ENCODE results near the gene OR2T27.
"Not testable (repeated sequence)": the region's sequence is repeated elsewhere in the genome, so short reads cannot be mapped to it uniquely, and the experiment has no call there.

Gene OR2T27, protein sequence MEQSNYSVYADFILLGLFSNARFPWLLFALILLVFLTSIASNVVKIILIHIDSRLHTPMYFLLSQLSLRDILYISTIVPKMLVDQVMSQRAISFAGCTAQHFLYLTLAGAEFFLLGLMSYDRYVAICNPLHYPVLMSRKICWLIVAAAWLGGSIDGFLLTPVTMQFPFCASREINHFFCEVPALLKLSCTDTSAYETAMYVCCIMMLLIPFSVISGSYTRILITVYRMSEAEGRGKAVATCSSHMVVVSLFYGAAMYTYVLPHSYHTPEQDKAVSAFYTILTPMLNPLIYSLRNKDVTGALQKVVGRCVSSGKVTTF

DNA sequence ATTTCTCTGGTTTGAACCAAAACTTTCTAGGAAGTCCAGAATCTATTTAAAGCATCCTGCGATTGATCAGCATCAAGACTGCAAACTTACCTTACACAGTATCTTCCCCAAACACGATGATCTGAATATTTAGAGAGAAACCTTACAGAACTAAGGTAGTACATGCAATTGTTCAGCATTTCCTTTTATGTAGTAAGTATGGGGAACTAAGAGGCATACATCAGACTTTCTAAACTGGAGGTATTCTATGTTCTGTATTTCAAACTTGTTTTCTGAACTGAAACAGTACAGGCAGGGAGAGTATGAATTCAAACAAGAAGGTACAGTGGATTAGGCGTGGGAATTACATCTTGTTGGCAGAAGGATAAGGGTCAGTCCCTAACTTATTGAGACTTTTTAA is at the start of gene OR2T27:
Gene OR2T27, minus strand, starts transcription at position 175 of the 400 bp plus-strand sequence. CDS start 4,644 bp downstream, outside the sequence.
- FAIRE-seq: not testable (repeated sequence)

DNA sequence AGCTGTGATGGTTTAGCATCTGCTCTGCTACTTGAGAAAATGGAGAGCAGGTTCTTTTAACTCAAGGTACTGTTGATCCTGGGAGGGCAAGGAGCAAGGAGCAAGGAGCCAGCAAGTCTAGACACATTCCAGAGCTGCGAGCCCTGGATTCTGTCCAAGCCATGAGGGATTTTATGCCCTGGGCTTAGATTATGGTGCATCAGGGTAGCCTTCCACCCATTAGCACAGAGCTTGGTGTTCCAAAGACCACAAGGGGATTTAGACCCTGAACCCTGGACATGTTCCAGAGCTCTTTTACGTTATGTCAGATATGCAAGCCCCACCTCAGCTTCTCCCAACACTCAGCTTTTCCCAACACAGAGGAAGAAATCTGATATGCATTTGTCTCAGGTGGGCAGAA is 49.3 kb upstream of the OR2T27 start:
- no peak for FAIRE-seq

DNA sequence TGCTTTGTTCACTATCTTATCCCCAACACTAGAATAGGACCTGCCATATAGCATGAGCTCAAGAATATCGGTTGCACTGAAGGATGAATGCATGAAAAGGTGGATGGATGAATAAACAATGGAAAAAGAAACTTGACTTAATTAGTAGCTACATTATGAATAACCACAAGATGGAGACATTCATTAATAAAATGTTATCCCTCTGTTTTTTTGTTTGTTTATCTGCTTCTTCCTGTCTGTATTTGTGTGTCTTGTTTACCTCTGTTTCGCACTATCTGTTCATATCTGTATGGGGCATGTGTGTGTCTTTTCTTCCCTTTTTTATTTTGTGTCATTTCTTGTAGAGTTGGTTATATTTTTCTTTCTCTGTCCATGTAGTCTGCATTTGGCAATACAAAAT is 48.3 kb upstream of the OR2T27 start:
- no peak for FAIRE-seq

DNA sequence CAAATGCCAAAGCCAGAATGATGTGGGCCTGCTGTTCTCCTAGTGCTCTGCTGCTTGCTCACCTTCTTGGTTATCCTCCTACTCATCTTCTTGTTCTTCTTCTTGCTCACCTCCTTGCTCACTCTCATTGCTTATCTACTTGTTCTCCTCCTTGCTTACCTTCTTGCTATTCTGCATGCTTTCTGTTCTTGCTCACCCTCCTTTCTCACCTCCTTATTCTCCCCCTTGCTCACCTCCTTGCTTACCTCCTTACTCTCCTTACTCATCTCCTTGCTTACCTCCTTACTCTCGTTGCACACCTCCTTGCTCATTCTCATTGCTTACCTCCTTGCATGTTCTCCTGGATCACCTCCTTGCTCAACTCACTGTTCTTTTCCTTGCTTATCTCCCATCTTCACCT is 47.4 kb upstream of the OR2T27 start, which contains the start of gene OR14I1:
Gene OR14I1, minus strand, starts transcription at position 53 of the 400 bp plus-strand sequence.
- FAIRE-seq: no peak

DNA sequence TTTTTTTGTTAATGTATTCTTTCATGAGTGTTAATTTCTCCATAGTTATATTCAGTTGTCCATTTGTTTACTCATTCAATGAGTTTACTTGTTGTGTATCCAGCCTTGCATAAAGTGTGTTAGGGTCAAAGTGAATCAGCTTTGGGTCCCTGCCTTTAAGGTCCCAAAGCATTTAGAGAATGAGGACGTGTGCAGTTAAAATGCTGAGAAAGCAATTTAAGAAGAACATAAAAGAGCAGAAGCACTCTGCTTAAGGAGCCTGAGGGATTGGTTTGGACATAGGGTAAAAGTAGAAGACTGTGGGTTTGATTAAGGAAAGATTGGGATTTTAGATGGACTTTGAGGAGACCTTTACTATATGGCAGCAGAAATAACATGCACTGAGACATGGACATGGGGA is 43.8 kb upstream of the OR2T27 start:
- FAIRE-seq: no peak

DNA sequence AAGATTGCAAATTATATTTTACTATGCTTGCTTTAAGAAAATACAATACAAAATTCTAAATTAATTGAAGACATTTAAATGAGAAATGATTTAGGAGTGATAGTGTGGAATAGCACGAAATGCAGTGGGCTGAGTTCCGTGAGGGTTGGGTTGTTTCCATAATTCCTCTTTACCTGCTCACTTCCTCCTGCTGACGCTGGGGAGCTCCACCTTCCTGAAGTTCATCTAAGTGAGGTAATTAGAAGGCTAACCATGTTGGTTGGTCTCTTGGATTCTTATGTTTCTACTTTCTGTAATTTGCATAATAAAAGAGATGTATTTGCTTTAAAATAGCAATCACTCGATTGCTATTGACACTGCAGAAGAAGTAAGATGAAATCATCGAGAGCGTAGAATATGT is 42.6 kb upstream of the OR2T27 start:
- no peak for FAIRE-seq

DNA sequence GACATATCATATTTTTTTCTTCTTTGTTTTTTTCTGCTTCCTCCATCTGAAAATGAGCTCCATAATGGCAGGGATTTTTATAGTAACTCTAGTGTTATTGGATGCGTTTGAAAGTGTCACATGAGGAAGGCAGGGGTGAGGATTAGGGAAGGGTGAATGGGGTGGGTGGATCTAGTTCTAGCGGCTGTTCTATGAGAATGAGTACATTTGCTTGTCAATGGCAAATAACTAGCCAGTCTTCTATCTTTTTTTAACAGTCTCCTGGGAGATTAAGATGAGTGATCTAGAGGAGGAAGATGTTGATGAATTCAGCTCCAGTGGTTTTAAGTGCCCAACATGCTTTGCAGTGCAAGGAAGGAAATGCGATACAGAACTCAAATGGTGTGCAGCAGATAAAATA is 41.4 kb upstream of the OR2T27 start:
- FAIRE-seq: no peak

DNA sequence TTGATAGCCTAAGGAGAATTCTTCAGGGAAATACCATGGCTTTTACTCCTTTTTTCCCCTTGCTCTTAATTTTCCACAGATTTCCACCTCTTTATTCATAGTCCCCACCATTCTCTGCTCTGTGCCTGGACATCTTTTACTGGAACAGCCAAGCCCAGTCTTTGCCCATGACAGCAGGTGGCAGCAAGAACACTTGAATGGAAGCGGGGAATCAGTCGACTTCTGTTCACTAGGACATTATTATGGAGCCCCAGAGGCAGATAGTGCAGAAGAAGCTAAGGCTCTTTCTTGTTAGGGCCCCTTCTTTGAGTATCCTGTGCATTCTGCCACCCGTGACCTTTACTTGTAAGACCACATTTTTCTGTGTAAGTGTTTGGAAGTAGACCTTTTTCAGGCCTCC is 40.9 kb upstream of the OR2T27 start:
- no peak for FAIRE-seq

DNA sequence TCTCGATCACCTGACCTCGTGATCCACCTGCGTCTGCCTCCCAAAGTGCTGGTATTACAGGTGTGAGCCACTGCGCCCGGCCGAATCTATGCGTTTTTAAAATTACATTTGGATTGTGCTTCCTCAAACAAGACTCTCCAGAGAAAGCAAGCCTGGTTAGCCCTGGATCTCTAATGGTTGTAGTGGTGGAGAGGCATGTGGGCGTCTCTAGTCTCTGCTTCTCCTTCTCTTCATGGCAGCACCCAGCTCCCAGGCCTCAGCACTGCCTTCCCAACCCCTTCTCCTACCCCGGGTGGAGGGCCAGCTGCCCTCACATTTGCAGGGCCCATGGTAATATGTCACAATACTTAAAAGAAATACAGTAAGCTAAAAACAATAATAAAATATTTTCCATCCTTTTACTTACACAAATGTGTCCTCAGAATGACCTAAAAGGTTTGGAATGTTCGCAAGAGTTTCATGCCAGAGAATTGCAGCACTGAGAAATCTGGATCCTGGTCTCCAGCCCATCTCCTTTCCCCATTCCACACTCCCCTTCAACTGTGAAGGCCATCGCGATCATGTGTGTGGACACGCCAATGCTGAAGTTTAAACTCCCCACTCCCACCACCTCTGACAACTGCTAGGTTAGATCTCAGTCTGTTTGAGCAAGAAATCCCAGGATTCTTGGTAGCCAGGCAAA is 40.3 kb upstream of the OR2T27 start:
- no peak for FAIRE-seq

DNA sequence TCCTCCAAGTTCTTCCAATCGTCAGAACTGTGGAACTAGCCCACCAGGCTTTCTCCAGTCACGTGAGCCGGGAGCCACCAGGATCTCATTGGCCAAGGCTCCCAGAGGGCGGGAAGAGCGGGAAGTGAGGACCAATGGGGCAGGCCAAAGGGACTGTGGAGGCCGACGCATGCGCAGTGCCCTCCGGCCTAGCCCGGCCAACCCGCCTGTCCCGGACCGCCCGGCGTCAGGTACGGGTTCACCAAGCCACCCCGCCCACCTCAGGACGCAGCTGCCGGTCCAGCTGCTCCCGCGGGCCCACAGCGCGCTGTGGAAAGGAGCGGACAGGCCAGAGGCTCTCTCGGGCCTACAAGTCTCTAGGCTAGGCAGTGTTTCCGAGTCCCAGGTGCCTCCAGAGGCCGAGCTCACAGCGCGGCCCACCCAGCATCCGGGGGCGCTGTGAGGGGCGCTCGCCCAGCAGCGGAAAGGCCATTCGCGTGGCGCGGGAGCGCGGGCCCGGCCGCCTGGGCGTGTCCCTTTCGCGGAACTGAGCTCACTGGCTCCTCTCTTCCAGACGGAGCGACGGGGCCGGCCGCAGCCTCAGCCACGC is 36.3 kb upstream of the OR2T27 start:
- FAIRE-seq: no peak

DNA sequence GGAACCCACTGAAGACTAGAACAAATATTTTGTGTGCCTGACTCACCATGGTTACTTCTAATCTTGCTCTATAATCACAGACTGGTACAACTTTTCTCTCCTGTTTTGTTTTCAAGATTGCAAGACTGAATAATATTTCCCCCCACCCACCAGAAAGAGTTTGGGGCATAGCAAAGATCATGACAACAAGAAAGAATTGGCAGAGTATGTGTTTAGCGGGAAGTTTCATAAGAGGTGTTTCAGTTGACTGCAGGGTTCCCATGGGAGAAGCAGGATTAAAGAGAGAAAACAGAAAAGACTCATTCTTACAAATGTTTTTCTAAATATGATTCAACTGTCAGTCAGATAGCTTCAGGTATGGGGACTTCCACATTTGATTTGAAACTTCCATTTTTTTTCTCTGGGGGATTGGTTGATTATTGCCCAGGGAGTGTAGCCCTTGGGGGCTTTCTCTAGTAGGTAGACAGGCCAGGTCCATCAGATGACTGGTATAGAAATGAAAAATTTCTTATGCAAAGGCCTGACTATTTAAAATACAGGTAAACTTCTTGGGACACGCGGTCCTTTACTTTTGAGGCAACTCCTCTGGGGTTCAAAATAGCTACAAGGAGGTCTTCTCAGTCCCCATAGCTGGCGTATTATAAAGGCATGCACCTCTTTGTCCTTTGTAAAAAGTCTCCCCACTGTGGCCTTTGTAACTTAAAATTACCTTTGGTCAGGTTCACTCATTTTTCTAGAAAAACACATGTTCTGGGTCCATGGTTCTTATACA is 33.4 kb upstream of the OR2T27 start:
- no peak for FAIRE-seq

DNA sequence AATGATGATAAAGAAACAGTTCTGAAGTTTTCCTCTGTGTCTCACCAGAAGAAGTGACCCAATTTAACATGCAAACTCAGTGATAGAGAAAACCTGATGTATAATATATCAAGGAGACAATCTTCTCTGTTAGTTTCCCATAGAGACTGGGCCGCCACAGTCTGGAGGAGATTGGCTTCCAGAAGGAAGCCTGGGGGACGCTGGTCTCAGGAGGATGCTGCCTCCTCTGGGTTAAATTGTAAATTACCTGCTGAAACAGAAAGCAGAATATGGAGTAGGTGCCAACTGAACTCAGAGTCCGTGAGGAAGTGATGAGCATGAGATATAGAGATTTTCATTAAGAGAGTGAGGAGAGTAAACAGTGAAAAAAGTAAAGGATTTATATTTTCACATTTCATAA is 31.5 kb upstream of the OR2T27 start:
- FAIRE-seq: no peak

DNA sequence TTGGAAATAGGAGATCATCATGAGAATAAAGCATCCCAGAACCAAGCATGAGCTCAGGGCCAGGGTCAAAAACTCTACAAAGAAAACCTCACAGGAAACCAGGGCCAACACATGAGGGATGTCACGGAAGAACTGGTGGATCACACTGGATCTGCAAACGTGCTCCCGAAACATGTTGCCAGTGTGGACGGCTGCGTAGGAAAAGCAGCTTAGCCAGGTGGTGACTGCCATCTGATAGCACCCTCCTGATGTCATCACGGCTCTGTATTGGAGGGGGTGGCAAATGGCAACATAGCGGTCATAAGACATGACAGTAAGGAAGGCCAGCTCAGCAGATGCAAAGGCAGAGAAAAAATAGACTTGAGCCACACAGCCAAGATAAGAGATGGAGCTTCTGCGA is 26.3 kb upstream of the OR2T27 start:
- no peak for FAIRE-seq

DNA sequence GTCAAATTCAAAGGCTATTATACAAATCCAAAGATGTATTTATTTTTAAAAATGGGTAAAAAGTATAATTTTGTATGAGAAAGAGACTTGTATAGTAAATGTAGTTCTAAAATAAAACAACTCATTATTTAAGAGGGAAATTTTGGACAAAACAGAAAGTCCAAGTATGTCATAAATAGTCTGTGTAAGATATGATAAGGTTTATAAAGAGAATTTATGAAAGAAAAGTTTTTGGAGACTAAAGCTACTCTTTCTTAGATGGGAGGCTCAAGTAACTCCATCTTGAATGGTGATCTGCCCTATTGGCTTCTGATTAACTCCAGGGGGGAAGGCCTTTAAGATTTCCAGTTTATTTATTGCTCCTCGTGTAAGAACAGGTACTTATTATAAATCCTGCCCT is 14.7 kb upstream of the OR2T27 start:
- no peak for FAIRE-seq

DNA sequence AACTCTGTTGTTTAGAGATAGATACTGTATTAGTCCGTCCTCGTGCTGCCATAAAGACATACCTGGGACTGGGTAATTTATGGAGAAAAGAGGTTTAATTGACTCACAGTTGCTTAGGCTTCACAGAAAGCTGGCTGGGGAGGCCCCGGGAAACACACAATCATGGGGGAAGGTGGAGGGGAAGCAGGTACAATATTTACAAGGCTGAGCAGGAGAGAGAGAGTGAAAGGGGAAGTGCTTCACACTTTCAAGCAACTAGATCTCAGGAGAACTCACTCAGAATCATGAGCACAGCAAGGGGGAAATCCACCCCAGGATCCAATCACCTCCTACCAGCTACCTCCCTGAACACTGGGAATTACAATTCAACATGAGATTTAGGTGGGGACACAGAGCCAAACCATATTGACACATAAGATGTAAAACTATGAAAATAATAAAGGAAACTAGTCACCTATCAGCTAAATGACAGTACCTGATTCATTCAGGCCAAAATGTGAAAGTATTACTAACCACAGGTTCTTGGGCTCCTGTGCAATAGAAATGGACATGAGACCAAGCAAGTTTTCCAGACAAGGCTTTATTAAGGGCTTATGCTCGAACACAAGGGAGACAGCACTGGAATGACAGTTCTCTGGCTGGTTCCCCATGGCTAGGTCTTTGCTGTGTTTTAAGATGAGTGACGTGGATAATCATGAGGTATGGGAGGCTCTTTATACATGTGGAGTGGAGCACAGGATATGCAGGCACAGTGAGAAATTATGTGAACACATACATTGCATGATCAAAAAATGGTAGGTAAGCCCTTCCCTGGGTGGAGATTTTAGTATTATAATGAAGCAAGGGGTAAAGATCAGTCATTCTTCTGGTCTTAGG is 8.4 kb upstream of the OR2T27 start:
- FAIRE-seq: not testable (repeated sequence)

DNA sequence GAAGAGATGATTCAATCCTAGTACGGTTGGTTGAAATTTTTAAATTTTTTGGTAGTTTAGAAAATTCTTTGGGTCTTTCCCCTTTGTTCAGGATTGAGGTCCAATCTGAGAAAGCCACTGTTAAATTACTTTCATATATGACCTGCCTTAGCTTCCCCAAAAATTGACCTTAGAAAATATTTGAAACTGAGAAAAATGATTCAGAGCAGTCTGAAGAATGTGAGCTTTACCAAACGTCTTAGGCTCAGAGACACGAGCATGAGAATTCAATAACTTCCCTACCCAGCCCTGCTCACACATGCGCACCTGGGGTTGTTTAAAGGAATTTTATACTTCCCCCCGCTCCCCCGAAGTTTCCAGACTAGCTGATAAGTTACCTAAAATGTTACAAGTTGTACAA is 1.5 kb upstream of the OR2T27 start:
- not testable (repeated sequence) for FAIRE-seq

DNA sequence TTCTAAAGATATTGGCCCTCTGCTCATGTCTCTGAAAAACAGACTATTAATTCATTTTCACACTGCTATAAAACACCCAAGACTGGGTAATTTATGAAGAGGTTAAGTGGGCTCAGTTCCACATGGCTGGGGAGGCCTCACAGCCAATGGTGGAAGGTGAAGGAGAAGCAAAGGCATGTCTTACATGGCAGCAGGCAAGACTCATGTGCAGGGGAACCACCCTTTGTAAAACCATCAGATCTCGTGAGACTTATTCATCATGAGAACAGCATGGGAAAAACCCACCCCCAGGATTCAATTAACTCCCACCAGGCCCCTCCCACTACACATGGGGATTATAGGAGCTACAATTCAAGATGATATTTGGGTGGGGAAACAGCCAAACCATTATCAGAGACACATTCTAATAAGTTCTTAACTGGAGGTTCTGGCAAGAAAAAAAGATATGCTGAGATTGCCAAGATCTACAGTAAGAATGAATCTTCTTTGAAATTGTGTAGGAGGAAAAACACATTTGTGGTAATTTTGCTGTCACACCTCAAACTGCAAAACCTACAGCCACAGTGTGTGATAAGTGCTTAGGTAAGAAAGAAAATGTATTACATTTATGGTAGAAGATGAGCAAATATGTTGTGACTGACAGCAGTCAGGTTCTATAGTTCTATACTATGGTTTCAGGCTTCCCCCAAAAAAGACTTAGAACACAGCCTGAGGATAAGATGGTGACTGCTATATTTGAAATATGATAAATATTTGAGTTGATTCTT is 6.4 kb downstream of the OR2T27 start:
- FAIRE-seq: not testable (repeated sequence)

DNA sequence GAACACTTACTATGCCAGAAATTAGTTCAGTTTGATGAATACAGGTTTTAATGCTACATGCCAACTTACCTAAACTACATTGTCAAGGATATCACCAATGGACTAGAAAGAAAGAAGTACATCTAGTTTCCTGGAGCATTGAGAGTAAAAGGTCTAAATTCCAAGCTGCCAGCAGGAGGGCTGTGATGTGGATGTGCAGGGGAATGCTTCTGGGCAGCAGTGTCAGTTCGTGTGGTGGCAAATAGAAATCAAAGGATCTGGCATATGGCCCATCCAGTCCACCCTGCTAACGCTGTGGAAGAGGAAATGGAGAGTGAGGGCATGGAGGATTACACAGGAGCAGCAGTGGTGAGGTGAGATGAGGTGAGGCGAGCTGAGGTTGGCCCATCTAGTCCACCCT is 10.2 kb downstream of the OR2T27 start, which contains the start of gene OR2T35:
Gene OR2T35, minus strand, starts transcription at position 101 of the 400 bp plus-strand sequence. CDS start 6,020 bp downstream, outside the sequence.
- FAIRE-seq: not testable (repeated sequence)

DNA sequence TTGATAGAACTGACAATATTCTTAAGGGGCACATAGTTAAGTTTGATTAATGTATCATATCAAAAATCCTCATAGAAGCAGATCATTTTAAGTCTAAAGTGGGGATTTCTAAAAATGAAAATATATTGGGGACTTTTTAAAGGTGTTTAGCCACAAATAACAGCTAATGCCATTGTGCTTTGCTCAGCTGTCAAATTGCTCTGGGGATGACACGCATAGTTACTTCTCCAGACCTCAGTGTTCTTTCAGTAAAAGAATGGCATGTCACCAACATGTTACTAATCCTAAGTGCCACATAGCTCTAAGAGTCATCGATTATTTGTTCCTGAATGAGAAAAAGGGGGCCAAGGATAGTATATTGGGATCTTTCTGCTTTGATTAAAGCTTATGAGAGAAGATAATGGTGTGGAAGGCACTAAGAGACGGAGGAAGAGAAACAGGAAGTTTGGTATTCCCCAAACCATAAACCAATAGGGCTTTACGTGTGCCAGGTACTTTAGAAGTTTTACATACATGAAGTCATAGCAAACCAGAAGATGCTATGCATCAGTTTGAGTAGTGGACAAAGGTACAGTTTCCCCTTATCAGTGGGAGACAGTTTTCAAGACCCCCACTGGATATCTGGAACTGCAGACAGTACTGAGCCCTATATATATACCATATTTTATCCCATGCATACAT is 12.2 kb downstream of the OR2T27 start:
- FAIRE-seq: not testable (repeated sequence)

DNA sequence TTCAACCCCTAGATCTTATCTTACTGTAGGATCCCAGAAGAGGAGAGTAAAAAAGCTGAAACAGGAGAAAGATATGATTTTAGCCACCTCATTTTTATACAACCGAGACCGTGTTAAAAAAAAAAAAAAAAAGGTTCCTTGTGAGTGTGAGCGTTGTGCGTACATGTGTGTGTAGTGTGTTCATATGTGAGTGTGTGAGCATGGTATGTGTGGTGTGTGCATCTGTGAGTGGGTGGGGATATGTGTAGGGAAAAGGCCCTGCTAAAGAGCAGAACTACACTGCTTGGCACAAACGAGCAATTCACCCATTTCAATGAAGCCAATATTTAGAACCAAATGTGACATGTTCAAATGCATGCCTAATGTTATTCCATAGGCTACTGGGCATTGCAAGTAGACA is 13.7 kb downstream of the OR2T27 start:
- not testable (repeated sequence) for FAIRE-seq

DNA sequence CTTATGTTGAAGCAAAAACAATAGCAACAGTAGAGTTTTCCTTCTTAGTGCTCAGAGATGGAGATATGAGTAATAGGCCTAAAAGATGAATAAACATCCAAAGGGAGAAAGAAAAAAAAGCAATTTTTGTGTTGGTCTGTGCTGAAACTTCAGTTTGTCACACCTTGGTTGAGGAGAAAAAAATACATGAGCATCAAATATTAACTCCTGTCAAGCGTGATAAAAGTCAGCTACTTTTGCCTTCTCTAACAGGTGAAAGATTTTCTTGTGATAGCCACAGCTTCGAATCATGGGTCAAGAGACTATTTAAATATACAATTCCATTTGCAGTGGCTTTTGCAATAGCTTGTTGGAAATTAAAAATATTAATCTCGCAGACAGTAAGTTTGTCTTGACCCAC is 14.4 kb downstream of the OR2T27 start:
- not testable (repeated sequence) for FAIRE-seq

Measured in islet of Langerhans (tissue), 1 donor.